IPS DF 6.9 (cell line): ENCODE data around the gene FITM2.

Experiments
- DNase-seq: peaks from one replicate; pipeline ENCODE4 v3.0.0-alpha.2; 2013; ENCODE audit warnings: low read depth, low spot score
- H3K27ac ChIP-seq: one replicate; pipeline ENCODE4 v1.5.1; 2013; ENCODE audit warnings: low read length, control low read depth
- H3K27me3 ChIP-seq: 2 replicates; pipeline ENCODE4 v1.6.1; 2013; ENCODE audit warnings: mild to moderate bottlenecking, low read length; ENCODE audit not compliant: control insufficient read depth, insufficient read depth
- H3K36me3 ChIP-seq: 2 replicates; pipeline ENCODE4 v1.6.1; 2013; ENCODE audit warnings: low read length; ENCODE audit not compliant: control insufficient read depth, insufficient read depth
- H3K4me1 ChIP-seq: 2 replicates; pipeline ENCODE4 v1.6.1; 2013; ENCODE audit warnings: low read length; ENCODE audit not compliant: control insufficient read depth, insufficient read depth
- H3K4me3 ChIP-seq: 2 replicates; pipeline ENCODE4 v1.5.1; 2013; ENCODE audit warnings: mild to moderate bottlenecking, low read length
- H3K9me3 ChIP-seq: 2 replicates; pipeline ENCODE4 v1.6.1; 2013; ENCODE audit warnings: low read length, inconsistent platforms; ENCODE audit not compliant: control insufficient read depth, insufficient read depth
- WGBS: extraction: QIAGEN DNeasy Blood & Tissue Kit; methylation state at CpG from one replicate; pipeline ENCODE4 v1.1.7; 2013; ENCODE audit warnings: mixed read lengths, missing lambda C conversion rate; ENCODE audit not compliant: insufficient read length, insufficient coverage; 5-methylcytosine and 5-hydroxymethylcytosine counted together

FITM2 gene

DNA sequence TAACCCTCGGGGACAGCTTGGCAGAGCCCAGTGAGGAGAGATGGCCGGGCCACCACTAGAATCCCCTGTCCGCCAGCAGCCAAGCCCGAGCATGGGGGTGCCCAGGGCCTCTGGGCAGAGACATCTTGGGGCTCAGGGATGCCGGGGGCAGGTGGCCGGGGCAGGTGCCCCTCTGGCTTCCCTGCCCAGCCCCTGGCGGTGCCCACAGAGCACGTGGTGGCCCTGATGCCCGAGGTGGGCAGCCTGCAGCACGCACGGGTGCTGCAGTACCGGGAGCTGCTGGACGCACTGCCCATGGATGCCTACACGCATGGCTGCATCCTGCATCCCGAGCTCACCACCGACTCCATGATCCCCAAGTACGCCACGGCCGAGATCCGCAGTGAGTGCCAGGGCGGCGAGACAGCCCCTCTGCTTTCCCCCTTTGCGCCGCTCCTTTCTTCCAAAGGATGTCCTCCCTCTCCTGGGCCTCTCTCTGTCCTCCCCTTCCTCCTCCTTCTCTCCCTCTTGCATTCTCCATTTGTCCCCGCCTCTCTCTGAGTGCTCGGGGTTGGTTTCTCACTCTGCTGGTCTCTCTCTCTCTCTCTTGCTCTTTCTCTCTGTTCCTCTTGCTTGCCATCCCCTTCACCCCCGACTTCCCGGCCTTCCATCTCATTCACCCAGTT, 52.6 kb downstream of the FITM2 start:
- no peak for DNase-seq
- Histone ChIP-seq H3K27ac (no peak overlapping the region), H3K4me3 (no peak overlapping the region), H3K27me3 (no peaks in the 10 kb centered on the region), H3K36me3 (no peaks in the 10 kb centered on the region), H3K9me3 (no peaks in the 10 kb centered on the region), H3K4me1 (no peaks in the 10 kb centered on the region)
- no CpG with 5 or more reads among the region's 28 CpGs for WGBS

DNA sequence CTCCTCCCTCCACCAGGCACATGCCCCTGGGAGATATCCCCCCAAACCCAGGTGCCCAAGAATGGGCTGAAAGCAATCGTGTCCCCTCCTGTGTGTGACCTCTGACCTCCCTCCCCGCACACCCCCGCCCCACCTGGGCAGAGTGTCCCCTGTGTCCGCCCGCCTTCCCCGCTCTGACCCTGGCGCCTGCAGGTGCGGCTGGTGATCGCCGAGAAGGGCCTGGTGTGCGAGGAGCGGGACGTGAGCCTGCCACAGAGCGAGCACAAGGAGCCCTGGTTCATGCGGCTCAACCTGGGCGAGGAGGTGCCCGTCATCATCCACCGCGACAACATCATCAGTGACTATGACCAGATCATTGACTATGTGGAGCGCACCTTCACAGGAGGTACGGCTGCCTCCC, 54.0 kb downstream of the FITM2 start:
- Histone ChIP-seq H3K9me3 (no peaks in the 10 kb centered on the region), H3K4me3 (no peak overlapping the region), H3K4me1 (no peaks in the 10 kb centered on the region), H3K36me3 (no peaks in the 10 kb centered on the region), H3K27me3 (no peaks in the 10 kb centered on the region), H3K27ac (no peak overlapping the region)
- WGBS, result no CpG with 5 or more reads among the region's 21 CpGs
- DNase-seq, result no peak

DNA sequence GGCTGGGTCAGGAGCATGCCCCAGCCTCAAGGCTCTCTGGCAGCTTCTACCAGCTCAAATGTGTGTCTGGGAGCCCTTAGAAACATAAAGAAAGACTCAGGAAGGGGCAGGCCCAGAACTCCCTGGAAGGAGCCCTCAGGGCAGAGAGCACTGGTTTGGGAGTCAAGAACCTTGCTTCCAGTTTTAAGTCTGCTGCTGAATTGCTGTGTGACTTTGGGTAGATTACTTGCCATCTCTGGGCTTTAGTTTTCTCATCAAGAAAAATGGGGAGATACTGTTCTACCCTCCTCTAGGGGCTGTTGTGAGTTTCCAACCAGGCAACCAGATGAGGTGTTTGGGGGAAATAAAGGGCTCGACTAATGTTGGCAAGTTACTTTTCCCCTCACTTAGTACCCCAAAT, 55.1 kb downstream of the FITM2 start:
- Histone ChIP-seq H3K4me1 (no peaks in the 10 kb centered on the region), H3K4me3 (no peak overlapping the region), H3K27ac (no peak overlapping the region), H3K9me3 (no peaks in the 10 kb centered on the region), H3K27me3 (no peaks in the 10 kb centered on the region), H3K36me3 (no peaks in the 10 kb centered on the region)
- no peak for DNase-seq
- WGBS, result no CpG with 5 or more reads among the region's 1 CpG

DNA sequence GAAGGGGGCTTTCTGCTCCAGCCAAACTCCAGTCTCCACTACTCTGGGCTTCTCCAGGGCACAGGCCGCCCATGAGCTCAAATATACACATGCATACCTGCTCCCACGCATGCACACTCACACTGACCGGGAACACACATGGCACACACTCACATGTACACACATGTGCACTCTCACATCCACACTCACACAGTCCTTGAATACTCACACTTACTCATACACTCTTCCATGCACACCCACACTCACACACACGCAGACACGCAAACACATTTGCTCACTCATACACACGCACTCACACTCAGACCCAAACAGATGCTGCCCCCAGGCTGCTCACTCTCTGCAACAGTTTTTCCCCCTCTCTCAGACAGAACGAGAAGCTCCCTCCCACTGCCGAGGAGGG, 56.9 kb downstream of the FITM2 start:
- Histone ChIP-seq H3K4me1 (no peaks in the 10 kb centered on the region), H3K9me3 (no peaks in the 10 kb centered on the region), H3K36me3 (no peaks in the 10 kb centered on the region), H3K27me3 (no peaks in the 10 kb centered on the region), H3K4me3 (no peak overlapping the region), H3K27ac (no peak overlapping the region)
- DNase-seq, result no peak
- no CpG with 5 or more reads among the region's 8 CpGs for WGBS

DNA sequence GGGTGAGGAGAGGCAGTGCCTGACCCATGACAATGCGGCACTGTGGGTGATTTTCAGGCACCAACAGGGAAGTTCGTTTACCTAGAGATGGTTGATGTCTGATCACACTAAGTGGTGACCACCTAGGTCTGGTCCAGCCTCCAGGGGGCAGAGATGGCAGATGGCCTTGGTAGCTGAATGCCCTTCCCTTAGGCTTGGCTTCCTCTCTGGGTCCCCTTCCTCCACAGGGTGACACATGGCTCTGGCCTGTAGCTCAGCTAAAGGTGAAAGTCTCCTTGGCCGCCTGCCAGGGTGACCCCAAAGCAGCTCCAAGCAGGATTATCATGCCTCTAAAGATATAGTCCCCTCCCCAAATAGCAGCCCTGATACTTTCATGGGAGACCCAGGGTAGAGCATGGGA, 57.5 kb downstream of the FITM2 start:
- no CpG with 5 or more reads among the region's 3 CpGs for WGBS
- DNase-seq, result no peak
- Histone ChIP-seq H3K27me3 (no peaks in the 10 kb centered on the region), H3K4me1 (no peaks in the 10 kb centered on the region), H3K9me3 (no peaks in the 10 kb centered on the region), H3K27ac (no peak overlapping the region), H3K36me3 (no peaks in the 10 kb centered on the region), H3K4me3 (no peak overlapping the region)
